Neural crest cell (in vitro differentiated cells): Measurements from ENCODE around the gene TMOD3. TPM values are rescaled to one million over a fixed set of nuclear protein-coding genes. Genes with fewer than 3 reads are reported as not detected.
A peak's percentile ranks its signal among the peaks of the same experiment; 100 is the strongest.

Experiments
- DNase-seq: peaks from one replicate; pipeline ENCODE4 v3.0.0; 2021; ENCODE audit warnings: low read depth, mixed read lengths, low spot score
- H3K27ac Mint-ChIP-seq: one replicate; pipeline ENCODE4 v1.8.0; 2021; ENCODE audit warnings: mild to moderate bottlenecking, mixed read lengths; ENCODE audit not compliant: unreplicated experiment
- H3K27me3 Mint-ChIP-seq: 2 replicates; pipeline ENCODE4 v1.8.0; 2021; ENCODE audit warnings: low read depth, mild to moderate bottlenecking, mixed read lengths
- H3K36me3 Mint-ChIP-seq: 2 replicates; pipeline ENCODE4 v1.8.0; 2021; ENCODE audit warnings: low read depth, mild to moderate bottlenecking, mixed read lengths
- H3K4me1 Mint-ChIP-seq: 2 replicates; pipeline ENCODE4 v1.8.0; 2021; ENCODE audit warnings: mixed read lengths
- H3K4me3 Mint-ChIP-seq: one replicate; pipeline ENCODE4 v1.8.0; 2021; ENCODE audit warnings: mild to moderate bottlenecking, mixed read lengths
- H3K9me3 Mint-ChIP-seq: 2 replicates; pipeline ENCODE4 v1.8.0; 2021; ENCODE audit warnings: mixed read lengths
- CTCF ChIP-seq: fragments of 200-600 bp; sonication (generic); conservative IDR thresholded peaks from 2 replicates; pipeline ENCODE4 v1.5.0; 2021; ENCODE audit warnings: antibody characterized with exemption, mild to moderate bottlenecking
- total RNA-seq: library from RNA; stranded (reverse); gene quantifications from 2 replicates; pipeline ENCODE4 v1.2.1, GENCODE V29; 2021

Gene TMOD3
- total RNA-seq, 1 donor from 2014 or later = 29.3 TPM

GRCh38 chr15:51917493-51917892 lies 88.0 kb downstream of the TMOD3 start:
- Mint-ChIP-seq H3K36me3 (peaks cover 4% of the 10 kb centered on the region), H3K9me3 (no peaks in the 10 kb centered on the region)

GRCh38 chr15:51924156-51925068 lies 95.0 kb downstream of the TMOD3 start:
- H3K27ac Mint-ChIP-seq = peak overlapping the region; percentile 13
- H3K36me3 Mint-ChIP-seq = peaks cover 4% of the 10 kb centered on the region
- TF ChIP-seq CTCF = no peak

More at GRCh38 chr15:51917493-51917892, 88.0 kb downstream of the TMOD3 start:
- Mint-ChIP-seq H3K4me3 (no peak overlapping the region), H3K4me1 (no peaks in the 10 kb centered on the region), H3K27ac (no peak overlapping the region), H3K27me3 (no peaks in the 10 kb centered on the region)
- DNase-seq = no peak
- TF ChIP-seq CTCF = peak; percentile 45

GRCh38 chr15:51926809-51927208 lies 97.4 kb downstream of the TMOD3 start:
- no peak for DNase-seq
- TF ChIP-seq CTCF = no peak
- Mint-ChIP-seq H3K4me1 (peaks cover 13% of the 10 kb centered on the region), H3K4me3 (no peak overlapping the region), H3K27ac (no peak overlapping the region), H3K9me3 (no peaks in the 10 kb centered on the region), H3K36me3 (no peaks in the 10 kb centered on the region), H3K27me3 (no peaks in the 10 kb centered on the region)

More at GRCh38 chr15:51924156-51925068, 95.0 kb downstream of the TMOD3 start:
- H3K4me1 Mint-ChIP-seq = peaks cover 13% of the 10 kb centered on the region
- H3K9me3 Mint-ChIP-seq = no peaks in the 10 kb centered on the region
- no peaks in the 10 kb centered on the region for H3K27me3 Mint-ChIP-seq
- DNase-seq = peak; percentile 8
- H3K4me3 Mint-ChIP-seq = no peak overlapping the region

GRCh38 chr15:51931016-51931415 lies 101.6 kb downstream of the TMOD3 start:
- Mint-ChIP-seq H3K27ac (no peak overlapping the region), H3K4me1 (no peaks in the 10 kb centered on the region), H3K36me3 (peaks cover 3% of the 10 kb centered on the region), H3K4me3 (no peak overlapping the region), H3K9me3 (no peaks in the 10 kb centered on the region), H3K27me3 (no peaks in the 10 kb centered on the region)
- no peak for TF ChIP-seq CTCF
- no peak for DNase-seq

GRCh38 chr15:51931638-51932037 lies 102.2 kb downstream of the TMOD3 start:
- H3K36me3 Mint-ChIP-seq = peaks cover 5% of the 10 kb centered on the region
- no peaks in the 10 kb centered on the region for H3K4me1 Mint-ChIP-seq
- no peak overlapping the region for H3K27ac Mint-ChIP-seq
- TF ChIP-seq CTCF = no peak
- H3K9me3 Mint-ChIP-seq = no peaks in the 10 kb centered on the region
- H3K27me3 Mint-ChIP-seq = no peaks in the 10 kb centered on the region
- no peak overlapping the region for H3K4me3 Mint-ChIP-seq
- no peak for DNase-seq
